ENCODE measurements around the gene BSPRY.

Gene BSPRY

DNA sequence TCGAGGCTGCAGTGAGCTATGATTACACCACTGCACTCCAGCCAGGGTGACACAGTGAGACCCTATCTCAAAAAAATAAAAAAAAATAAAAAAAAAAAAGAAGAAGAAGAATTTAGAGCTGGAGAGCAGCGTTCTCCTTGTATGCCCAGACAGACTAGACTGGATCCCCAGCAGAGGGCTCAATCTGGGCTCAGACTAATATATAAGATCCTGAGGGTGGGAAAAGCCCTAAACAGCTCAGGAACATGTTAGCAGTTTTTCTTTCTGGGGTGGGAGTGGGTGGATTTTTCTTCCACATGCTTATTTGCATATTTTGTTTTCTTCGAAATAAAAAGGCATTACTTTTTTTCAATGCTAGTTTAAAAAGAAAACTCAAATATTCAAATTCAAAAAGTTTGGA, 904 bp upstream of the BSPRY start:
- DNase-seq (ENCODE audit: low read depth in 1 of 2, low spot score in 1 of 2) = no peak
- Histone ChIP-seq H3K27me3 (ENCODE audit: insufficient read depth, poor library complexity, severe bottlenecking) (no peaks in the 10 kb centered on the region), H3K27ac (replicated peaks) (no peak overlapping the region), H3K4me3 (replicated peaks; ENCODE audit: insufficient read depth, low read length) (no peak overlapping the region)
- TF ChIP-seq SPI1 (IDR thresholded peaks at IDR 0.05; ENCODE audit: borderline replicate concordance, low read depth) = no peak
- no peak for TF ChIP-seq POLR2AphosphoS5 (IDR thresholded peaks at IDR 0.05; ENCODE audit: low read depth)
- no peak for TF ChIP-seq GABPA (IDR thresholded peaks at IDR 0.05; ENCODE audit: low read depth)
- TF ChIP-seq, protein P1, sequence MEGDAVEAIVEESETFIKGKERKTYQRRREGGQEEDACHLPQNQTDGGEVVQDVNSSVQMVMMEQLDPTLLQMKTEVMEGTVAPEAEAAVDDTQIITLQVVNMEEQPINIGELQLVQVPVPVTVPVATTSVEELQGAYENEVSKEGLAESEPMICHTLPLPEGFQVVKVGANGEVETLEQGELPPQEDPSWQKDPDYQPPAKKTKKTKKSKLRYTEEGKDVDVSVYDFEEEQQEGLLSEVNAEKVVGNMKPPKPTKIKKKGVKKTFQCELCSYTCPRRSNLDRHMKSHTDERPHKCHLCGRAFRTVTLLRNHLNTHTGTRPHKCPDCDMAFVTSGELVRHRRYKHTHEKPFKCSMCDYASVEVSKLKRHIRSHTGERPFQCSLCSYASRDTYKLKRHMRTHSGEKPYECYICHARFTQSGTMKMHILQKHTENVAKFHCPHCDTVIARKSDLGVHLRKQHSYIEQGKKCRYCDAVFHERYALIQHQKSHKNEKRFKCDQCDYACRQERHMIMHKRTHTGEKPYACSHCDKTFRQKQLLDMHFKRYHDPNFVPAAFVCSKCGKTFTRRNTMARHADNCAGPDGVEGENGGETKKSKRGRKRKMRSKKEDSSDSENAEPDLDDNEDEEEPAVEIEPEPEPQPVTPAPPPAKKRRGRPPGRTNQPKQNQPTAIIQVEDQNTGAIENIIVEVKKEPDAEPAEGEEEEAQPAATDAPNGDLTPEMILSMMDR (IDR thresholded peaks at IDR 0.05; ENCODE audit: insufficient read depth, low read length) = no peak
- TF ChIP-seq, protein P2, sequence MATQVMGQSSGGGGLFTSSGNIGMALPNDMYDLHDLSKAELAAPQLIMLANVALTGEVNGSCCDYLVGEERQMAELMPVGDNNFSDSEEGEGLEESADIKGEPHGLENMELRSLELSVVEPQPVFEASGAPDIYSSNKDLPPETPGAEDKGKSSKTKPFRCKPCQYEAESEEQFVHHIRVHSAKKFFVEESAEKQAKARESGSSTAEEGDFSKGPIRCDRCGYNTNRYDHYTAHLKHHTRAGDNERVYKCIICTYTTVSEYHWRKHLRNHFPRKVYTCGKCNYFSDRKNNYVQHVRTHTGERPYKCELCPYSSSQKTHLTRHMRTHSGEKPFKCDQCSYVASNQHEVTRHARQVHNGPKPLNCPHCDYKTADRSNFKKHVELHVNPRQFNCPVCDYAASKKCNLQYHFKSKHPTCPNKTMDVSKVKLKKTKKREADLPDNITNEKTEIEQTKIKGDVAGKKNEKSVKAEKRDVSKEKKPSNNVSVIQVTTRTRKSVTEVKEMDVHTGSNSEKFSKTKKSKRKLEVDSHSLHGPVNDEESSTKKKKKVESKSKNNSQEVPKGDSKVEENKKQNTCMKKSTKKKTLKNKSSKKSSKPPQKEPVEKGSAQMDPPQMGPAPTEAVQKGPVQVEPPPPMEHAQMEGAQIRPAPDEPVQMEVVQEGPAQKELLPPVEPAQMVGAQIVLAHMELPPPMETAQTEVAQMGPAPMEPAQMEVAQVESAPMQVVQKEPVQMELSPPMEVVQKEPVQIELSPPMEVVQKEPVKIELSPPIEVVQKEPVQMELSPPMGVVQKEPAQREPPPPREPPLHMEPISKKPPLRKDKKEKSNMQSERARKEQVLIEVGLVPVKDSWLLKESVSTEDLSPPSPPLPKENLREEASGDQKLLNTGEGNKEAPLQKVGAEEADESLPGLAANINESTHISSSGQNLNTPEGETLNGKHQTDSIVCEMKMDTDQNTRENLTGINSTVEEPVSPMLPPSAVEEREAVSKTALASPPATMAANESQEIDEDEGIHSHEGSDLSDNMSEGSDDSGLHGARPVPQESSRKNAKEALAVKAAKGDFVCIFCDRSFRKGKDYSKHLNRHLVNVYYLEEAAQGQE (IDR thresholded peaks at IDR 0.05; ENCODE audit: insufficient replicate concordance, low read depth) = no peak

DNA sequence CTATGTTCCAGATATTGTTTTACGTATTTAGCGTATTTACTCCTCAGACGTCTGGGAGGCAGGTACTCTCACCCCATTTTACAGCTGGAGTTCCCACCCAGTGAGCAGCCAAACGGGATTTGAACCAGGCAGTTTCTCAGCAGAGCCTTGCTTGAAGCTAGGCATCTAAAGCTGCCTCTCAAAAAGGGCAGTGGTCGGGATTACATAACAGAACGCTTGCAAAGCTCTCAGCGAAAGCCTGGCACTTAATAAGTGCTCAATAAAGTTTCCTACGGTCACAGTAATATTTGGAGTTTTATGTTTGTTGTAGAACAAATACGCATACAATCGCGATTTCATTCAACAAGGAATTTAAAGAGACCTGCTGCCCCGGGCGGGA, 286 bp upstream of the BSPRY start:
- TF ChIP-seq POLR2AphosphoS5 (IDR thresholded peaks at IDR 0.05; ENCODE audit: low read depth) = no peak
- TF ChIP-seq SPI1 (IDR thresholded peaks at IDR 0.05; ENCODE audit: borderline replicate concordance, low read depth) = no peak
- no peak for TF ChIP-seq GABPA (IDR thresholded peaks at IDR 0.05; ENCODE audit: low read depth)
- TF ChIP-seq, protein P2 (IDR thresholded peaks at IDR 0.05; ENCODE audit: insufficient replicate concordance, low read depth) = no peak
- TF ChIP-seq, protein P1 (IDR thresholded peaks at IDR 0.05; ENCODE audit: insufficient read depth, low read length) = no peak
- peak overlapping the region; percentile 51; the same call in 1 of the 2 replicates for H3K4me3 ChIP-seq (replicated peaks; ENCODE audit: insufficient read depth, low read length)
- no peak overlapping the region for H3K27ac ChIP-seq (replicated peaks)
- no peaks in the 10 kb centered on the region for H3K27me3 ChIP-seq (ENCODE audit: insufficient read depth, poor library complexity, severe bottlenecking)
- DNase-seq (ENCODE audit: low read depth in 1 of 2, low spot score in 1 of 2) = no peak

DNA sequence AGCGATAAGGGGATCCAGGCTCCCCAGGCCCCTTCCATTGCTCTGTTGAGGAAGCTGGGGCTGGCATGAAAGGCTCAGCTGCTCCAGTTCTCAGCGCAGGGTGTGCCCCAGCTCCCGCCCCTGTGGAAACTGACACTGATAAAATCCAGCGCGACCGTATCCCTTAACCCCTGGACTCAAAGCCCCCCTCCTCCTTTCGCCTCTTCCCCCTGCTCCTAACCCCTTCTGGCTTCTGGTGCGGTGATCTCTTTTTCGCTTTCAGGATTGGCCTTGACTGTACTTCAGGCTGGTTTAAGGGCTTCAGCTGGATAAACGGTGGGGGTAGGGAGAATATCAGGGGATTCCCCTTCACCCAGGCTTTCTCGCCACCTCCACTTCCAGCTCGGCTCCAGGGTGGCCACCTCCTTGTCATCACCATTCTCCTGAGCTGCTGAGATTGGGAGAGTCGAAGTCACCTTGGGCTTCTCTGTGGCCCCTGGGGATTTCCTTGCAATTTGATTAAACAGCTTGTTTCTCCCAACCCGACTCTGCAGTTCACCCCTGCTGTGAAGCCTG, 843 bp downstream of the BSPRY start:
- no peak for DNase-seq (ENCODE audit: low read depth in 1 of 2, low spot score in 1 of 2)
- H3K4me3 ChIP-seq (replicated peaks; ENCODE audit: insufficient read depth, low read length) = peak overlapping the region; percentile 51
- H3K27ac ChIP-seq (replicated peaks) = peak overlapping the region; percentile 68; the same call in 1 of the 2 replicates
- H3K27me3 ChIP-seq (ENCODE audit: insufficient read depth, poor library complexity, severe bottlenecking) = no peaks in the 10 kb centered on the region
- no peak for TF ChIP-seq SPI1 (IDR thresholded peaks at IDR 0.05; ENCODE audit: borderline replicate concordance, low read depth)
- TF ChIP-seq GABPA (IDR thresholded peaks at IDR 0.05; ENCODE audit: low read depth) = no peak
- TF ChIP-seq POLR2AphosphoS5 (IDR thresholded peaks at IDR 0.05; ENCODE audit: low read depth) = no peak
- TF ChIP-seq, protein P2 (IDR thresholded peaks at IDR 0.05; ENCODE audit: insufficient replicate concordance, low read depth) = no peak
- TF ChIP-seq, protein P1 (IDR thresholded peaks at IDR 0.05; ENCODE audit: insufficient read depth, low read length) = no peak

All from HL-60 (cell line).